HG03469 (cell line): ENCODE results near the gene PTGR3.

ENCODE experiments used
- ATAC-seq: cut with Tn5 transposase; IDR thresholded peaks from one replicate; pipeline ENCODE4 v1.9.1; 2021; ENCODE audit warnings: mild to moderate bottlenecking, moderate library complexity, moderate number of reproducible peaks; ENCODE audit not compliant: unreplicated experiment

PTGR3 gene

DNA sequence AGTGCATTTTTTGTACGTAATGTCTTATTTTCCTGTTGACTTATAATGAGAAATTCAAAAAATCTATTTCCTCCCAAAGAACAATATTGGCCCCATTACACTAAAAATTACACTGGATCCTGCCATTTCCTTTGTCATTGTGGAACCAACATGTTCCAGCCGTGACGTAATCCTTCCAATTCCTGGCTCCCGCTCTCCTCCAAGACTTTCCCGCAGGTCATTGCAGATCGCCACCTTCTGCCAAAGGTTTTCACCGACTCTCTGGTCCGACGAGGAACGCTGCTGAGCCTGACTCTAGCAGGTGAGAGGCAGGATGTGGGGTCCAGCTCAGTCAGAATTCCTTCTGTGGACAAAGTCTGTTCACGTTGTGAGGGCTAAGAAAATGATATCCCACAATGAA is 38.0 kb downstream of the PTGR3 start:
- ATAC-seq: no peak

DNA sequence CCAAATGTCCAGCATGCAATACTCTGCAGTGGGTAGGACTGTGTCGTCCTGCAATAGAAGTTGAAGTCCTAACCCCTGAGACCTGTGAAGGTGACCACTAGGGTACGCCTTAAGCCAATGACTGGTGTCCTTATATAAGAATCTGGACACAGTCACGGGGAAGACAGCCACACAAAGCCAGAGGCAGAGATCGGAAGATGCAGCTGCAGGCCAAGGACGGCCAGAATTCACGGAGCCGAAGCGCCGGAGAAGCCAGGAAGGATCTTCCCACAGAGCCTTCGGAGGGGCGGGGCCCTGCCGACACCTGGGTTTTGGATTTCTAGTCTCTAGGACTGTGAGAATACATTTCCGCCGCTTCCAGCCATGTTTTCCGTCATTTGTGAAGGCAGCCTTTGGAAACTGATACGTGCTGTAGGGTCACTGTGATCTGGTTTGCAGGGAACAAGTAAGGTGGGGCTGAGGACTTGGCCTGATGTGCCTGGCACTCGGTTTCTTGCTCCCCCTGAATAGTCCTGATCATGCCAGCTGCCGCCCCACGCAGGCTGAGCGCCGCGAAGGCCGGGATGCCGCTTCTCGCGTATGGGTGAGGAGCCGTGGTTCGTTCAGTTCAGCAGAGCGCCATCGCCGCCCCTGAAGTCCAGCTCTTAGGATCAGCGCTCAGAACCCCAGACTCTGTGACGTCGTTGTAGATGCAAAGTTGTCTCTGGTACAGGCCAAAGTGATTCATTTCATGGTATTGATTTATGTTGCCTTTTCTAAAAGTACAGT is 38.7 kb downstream of the PTGR3 start:
- no peak for ATAC-seq

DNA sequence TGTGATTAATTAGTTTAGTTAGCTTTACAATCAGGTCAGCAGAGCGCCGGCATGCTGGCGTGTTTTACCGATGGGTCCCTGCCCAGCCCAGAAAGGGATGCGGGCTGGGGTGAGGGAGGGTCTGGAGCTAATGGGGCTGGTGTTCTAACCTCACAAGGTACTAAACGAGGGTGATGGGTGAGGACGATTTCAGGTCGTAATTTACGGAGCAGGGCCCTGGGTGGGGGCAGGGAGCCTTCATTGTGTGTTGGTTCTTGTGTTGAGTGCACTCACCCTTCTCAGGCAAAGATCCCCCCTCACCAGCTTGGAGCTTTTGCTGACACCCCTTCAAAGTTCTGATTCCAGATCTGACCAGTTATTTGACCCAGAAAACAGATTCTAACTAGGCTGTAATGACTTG is 39.5 kb downstream of the PTGR3 start:
- ATAC-seq: no peak

DNA sequence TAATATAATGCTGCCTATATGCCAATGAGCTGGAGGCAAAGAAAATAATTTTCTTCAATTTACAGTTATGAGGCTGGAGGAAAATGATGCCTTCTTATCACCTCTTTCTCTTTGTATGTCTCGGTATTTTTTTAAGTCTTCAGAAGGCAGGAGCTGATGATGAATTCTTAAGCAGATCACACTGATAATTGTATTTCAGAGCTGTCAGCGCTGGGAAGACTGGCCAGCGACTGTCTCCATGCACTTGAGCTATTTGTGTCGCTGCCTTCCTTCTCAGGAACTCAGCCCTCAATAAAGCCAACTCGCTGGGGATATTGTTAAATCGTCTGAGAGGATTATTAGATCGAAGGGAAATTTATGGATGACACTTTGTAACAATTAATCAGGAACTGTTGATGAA is 40.3 kb downstream of the PTGR3 start:
- ATAC-seq: no peak

DNA sequence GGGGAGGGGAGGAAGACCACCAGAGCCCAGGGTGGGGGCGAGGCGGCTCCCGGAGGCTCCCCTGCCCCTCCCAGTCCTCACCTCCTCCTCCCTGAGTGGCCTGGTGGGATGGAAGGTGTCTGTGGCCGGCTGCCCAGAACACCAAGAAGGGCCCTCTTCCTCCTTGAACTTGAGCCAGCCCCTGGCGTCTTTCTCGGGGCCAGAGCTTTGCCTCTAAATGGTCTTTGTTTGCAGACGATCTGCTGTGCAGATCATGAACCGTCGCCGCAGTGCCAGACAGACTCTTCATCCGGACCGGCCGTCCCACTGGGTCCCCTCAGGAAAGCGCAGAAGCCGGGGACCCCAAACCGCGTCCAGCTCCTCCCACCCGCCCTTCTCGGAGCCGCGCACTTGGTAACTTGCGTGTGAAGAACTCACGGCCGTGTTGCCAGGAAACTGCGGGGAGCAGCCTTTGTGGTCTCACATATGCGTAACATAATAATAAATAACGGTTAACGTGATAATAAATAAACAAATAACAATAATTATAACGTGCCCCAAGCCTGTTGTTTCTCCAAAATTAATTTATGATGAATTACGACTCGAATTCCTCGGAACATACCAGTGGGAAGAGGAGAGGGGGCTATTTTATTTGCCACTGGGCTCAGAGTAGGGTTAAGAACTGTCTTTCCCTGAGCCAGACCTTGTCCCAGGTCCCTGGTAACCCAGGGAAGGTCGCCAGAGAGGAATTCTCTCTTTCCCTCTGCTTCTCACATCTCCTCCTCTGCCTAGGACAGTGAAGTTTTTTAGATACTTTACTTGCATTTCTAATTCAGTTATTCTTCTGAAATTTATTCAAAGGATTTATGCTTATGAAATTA is 41.0 kb downstream of the PTGR3 start:
- no peak for ATAC-seq

DNA sequence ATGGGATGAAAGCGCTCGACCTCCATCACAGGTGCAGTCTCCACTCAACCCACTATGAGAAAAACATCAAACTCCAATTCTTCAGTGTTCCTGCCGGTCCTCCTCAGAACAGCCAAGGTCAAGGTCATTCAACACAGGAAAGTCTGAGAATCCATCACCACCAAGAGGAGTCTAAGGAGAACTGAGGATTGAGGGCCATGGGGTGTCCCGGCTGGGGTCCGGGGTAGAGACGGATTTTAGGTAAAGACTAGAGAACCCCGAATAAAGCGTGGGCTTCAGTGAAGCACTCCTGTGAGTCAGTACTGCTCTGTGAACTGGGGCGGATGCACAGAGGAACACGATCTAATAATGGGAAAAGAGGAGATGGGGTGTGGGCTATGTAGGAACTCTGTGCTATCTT is 41.8 kb downstream of the PTGR3 start:
- ATAC-seq: no peak

DNA sequence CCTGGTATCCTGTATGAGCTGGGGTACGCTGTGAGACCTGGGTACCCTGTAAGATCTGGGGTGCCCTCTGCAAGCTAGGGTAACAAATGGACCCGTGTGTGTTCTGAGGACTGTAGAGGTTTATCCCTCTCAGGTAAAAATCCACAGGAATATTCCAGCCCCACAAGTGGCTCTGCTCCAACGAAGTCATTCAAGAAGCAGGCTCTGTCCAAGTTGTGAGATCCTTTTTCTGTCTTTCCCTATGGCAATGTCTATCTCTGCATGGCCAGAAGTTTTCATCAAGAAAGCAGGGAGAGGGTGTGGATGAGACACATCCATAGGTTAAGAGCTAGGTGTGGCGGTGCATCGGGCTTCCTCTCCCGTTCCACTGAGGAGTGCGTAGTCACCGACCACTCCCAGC is 43.0 kb downstream of the PTGR3 start:
- ATAC-seq: no peak

DNA sequence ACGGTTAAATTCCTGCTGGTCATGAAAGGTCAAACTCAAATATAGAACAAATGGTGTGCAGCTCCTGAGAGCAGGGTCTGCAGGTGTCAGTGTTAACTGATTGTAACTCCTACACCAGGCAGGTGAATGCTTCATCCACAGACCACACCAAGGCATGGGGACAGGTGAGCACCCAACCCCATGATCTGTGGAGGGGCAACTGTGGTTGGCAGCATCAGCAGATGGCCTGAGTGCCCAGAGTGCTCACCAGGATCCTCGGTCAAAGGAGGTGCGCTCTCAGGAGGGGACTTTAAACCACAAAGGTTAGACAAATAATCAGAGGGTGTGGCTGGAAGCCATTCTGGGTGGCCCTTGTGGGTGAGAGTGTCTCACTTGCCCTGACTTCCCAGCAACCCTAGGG is 44.5 kb downstream of the PTGR3 start:
- no peak for ATAC-seq

DNA sequence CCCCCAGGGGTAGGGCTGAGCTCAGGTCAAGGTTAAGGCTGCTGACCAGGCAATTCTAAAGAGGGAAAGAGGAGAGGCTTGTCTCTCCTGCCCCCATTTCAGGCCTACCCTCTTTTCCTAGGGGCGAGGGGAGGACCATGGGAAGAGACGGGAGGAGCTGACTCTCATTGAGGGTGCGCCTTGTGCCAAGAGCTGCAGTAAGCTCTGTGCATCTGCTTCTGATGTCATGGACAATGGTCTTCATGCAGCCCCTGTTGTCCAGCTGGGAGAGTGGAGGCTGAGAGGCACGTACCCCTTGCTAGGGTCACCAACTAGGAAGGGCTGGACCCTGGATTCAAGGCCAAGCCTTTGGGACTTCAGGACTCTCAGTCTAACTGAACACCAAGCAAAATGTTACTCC is 45.2 kb downstream of the PTGR3 start:
- ATAC-seq: no peak

DNA sequence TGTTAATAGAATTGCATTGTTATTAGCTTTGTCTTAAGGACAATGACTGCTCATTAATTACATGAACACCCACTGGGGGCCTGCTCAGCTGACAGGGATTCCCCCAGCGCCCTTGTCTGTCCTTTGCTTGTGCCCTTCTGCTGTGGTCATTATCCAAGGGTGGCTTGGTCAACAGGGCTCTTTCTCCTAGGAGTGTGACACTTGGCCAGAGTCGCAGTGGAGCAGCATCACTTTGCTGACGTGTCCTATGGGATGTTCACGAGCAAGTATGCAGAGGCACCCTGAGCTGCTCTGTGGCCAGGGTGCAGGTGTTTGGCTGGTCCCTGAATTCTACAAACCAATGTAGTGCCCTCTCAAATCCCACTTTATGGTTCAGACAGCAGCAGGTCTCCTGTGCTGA is 46.0 kb downstream of the PTGR3 start:
- ATAC-seq: no peak

DNA sequence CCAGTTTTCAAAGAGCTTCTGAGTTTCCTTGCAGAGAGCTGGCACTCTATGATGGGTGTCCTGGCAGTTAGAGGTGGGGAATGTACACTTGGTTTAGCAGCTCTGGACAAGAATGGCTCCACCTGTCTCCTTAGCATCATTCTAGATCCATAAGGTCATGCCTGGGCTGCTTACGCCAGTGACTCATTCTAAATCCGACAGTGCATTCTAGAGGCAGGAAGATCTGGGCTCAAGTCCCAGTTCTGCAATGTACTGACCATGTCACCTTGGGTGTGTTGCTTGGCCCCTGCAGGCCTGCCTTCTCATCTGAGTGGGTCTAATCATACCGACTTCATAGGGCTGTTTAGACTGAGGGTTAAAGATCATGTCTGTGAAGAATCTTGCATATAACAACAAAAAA is 46.5 kb downstream of the PTGR3 start:
- no peak for ATAC-seq

DNA sequence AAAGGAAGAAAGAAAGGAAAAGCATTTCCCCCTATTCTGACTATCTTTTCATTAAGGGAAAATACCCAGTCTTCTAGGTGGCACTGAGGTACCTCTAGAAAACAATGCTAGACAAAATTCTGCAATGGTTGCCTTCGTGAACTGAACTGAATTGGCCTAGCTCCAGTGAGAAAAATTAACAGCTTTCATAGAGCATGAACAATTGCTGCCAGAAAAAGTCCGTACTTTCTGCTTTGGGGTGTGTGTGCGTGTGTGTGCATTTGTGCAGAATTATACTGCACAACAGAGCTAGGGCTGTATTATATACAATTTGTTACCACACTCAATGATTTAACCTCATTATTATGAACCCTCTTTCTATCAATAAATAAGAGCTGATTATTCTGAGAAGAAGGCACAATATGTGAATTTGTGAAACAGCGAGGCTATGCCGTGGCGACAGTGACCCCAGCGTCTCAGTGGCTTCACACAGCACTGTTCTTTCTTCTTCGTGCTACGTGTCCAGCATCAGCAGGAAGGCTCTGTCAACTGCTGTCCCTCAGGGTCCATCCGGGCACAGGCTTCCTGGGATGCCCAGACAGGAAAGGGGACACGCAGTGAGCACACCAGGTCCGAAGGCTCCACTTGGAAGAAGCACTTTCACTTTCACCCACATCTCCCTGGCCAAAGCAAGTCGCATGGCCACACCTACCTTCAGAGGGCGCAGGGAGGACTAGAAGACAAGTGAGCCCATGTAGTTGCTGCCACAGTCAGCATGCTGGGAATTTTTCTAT is 47.5 kb downstream of the PTGR3 start:
- no peak for ATAC-seq

DNA sequence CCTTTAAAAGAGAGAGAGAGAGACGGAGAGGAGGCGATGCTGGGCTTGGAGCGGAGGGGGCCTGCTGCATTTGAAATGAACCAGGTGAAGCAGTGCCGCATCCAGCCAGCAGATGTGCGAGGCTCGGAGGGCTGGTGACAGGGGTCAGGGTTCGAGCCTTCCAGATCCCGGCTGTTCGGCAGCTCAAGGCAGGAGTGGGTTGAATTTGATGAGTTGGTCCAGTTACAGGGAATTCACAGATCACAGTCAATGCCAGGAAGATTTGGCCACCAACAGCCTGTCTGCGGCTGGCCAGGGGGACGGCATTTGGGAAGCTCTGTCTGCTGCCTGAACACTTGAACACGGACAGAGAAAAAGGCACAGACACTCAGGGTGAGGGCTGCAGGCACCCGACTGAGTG is 48.6 kb downstream of the PTGR3 start:
- no peak for ATAC-seq

DNA sequence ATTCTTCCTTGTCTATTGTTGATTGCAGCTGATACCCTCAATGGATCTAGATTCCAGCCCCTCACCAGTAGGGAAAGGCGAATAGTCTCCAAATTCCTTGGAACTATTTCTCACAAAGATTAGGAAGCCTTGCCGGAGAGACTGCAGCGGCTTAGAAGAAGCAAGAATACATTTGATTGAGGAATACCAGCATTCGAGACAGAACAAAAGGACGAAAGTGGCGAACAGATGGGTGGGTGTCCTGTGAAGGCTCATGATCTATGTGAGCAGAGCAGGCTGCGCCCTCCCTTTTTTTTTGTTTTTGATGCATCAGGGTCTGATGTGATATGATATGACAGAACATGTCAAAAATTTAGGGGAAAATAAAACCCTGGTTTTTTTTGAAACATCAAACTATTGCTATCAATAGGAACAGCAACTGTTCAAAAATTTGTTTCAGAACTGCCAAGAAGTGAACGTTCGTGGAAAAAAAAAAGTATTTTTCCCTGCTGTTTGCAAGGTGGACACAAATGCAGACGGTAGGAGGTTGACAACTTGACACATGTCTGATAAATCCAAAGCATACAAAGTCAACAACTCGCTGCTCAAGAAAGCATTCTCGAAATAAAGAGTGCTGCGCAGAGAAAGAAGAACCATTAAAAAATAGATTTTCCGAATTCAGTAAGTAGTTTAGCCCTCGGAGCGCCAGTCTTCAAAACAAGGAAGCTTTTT is 49.1 kb downstream of the PTGR3 start:
- ATAC-seq: no peak

DNA sequence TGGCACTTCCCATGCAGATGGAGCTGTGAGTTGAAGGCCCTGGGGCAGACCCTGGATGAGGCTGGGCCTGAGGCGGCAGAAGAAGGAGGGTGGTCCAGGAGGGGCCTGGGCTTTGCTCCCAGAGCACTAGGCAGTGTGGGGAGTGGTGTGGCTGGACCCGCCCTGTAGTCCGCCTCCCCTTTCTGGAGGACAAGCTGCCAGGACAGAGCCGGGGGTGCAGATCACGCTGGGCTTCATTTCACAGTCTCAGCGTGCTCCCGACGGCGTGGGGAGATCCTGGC is 49.8 kb downstream of the PTGR3 start:
- no peak for ATAC-seq
